HG02571 (cell line): ENCODE measurements around the gene MIEN1.
"Not testable (repeated sequence)": the region's sequence is repeated elsewhere in the genome, so short reads cannot be mapped to it uniquely, and the experiment has no call there.

Experiments
- ATAC-seq: cut with Tn5 transposase; IDR thresholded peaks from one replicate; pipeline ENCODE4 v1.9.1; 2021; ENCODE audit warnings: mild to moderate bottlenecking, moderate library complexity; ENCODE audit not compliant: unreplicated experiment

MIEN1 gene

GRCh38 chr17:39756380-39757079, 26.2 kb upstream of the MIEN1 start:
- ATAC-seq = no peak

- no peak for ATAC-seq
Measured at GRCh38 chr17:39755554-39756379, 25.4 kb upstream of the MIEN1 start.

GRCh38 chr17:39754958-39755553, 24.7 kb upstream of the MIEN1 start:
- no peak for ATAC-seq

- ATAC-seq = peak; percentile 61
Measured at GRCh38 chr17:39754161-39754957, 24.0 kb upstream of the MIEN1 start.

GRCh38 chr17:39753514-39754160, 23.3 kb upstream of the MIEN1 start:
- ATAC-seq = peak; percentile 20

- ATAC-seq = no peak
Measured at GRCh38 chr17:39752241-39752881, 22.0 kb upstream of the MIEN1 start.

GRCh38 chr17:39751637-39752036, 21.3 kb upstream of the MIEN1 start:
- no peak for ATAC-seq

- ATAC-seq = no peak
Measured at GRCh38 chr17:39751016-39751543, 20.7 kb upstream of the MIEN1 start.

GRCh38 chr17:39750131-39751015, 20.0 kb upstream of the MIEN1 start:
- no peak for ATAC-seq

- not testable (repeated sequence) for ATAC-seq
Measured at GRCh38 chr17:39748444-39749034, 18.2 kb upstream of the MIEN1 start.

GRCh38 chr17:39747745-39748144, 17.4 kb upstream of the MIEN1 start:
- no peak for ATAC-seq

- no peak for ATAC-seq
Measured at GRCh38 chr17:39746145-39746461, 15.8 kb upstream of the MIEN1 start.

GRCh38 chr17:39745335-39746144, 15.2 kb upstream of the MIEN1 start:
- no peak for ATAC-seq

GRCh38 chr17:39744836-39745215, 14.5 kb upstream of the MIEN1 start:
- no peak for ATAC-seq

GRCh38 chr17:39744075-39744835, 13.9 kb upstream of the MIEN1 start:
- no peak for ATAC-seq

- no peak for ATAC-seq
Measured at GRCh38 chr17:39742856-39743436, 12.6 kb upstream of the MIEN1 start.
